NCI-H774 (cell line): ENCODE data around the gene OR2B6.

Experiments used
- DNase-seq: peaks from one replicate; lab custom pipeline; 2025; lab: John Stamatoyannopoulos, UW

Gene OR2B6

DNA sequence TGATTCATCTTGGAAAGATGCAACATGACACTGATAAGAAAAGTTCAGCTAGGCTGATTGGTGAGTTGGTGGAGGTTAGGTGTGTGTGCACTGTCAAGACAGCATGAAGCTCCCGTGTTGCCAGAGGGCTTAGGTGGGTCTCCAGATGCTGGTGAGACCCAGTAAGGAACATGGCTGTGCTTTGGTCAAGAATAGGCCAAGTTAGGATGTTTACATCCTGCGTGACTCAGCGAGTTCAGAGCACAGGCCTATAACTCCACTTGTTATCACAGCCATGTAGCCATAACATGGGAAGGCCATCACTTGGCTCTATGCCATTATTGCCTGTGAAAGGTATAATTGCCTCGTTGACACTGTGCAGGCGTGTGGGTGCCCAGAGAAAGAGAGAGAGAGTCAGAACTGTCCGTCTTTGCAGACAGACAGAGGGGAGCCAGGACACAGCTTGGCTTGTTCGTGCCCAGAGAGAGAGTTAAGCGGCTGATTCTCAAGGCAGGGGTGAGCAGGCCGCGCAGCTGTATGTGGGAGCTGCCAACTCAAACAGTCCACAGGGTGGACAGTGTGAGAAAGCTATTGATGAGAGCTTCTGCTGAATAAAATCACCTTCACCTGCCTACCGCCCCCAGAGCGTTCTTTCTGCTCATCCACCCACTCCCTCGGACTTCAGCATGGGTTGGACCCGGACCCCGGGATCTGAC lies 43.5 kb downstream of the OR2B6 start:
- no peak for DNase-seq

GRCh38 chr6:28001351-28001750 lies 44.3 kb downstream of the OR2B6 start:
- DNase-seq = no peak

- DNase-seq = no peak
Observed at GRCh38 chr6:28001751-28002150, 44.7 kb downstream of the OR2B6 start.

DNA sequence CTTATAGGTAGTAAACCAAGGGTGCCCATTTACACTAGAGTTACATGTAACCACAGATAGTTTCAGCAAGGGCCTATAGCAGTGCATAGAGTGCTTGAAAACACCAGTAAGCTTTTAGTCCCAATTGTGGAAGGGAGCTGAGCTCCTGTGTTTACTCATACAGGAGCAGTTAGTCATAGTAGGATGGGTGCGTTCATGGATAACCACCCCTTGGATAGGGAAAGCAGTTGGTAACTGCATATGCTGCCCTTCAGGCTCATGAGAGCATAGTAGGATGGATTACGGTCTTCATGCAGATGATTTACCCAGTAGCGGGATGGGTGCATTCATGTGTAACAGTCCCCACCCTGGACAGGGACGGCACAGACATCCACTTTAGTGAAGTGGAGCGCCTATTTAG lies 45.1 kb downstream of the OR2B6 start:
- no peak for DNase-seq

DNA sequence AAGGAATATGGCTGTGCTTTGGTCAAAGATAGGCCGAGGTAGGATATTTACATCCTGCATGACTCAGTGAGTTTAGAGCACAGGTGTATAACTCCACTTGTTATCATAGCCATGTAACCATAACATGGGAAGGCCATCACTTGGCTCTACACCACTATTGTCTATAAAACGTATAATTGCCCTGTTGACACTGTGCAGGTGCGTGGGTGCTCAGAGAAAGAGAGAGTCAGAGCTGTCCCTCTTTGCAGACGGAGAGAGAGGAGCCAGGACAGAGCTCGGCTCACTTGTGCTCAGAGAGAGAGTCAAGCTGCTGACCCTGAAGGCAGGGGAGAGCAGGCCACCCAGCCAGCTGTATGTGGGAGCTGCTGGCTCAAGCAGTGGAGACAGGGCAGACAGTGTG lies 46.0 kb downstream of the OR2B6 start:
- DNase-seq = peak; percentile 45

DNA sequence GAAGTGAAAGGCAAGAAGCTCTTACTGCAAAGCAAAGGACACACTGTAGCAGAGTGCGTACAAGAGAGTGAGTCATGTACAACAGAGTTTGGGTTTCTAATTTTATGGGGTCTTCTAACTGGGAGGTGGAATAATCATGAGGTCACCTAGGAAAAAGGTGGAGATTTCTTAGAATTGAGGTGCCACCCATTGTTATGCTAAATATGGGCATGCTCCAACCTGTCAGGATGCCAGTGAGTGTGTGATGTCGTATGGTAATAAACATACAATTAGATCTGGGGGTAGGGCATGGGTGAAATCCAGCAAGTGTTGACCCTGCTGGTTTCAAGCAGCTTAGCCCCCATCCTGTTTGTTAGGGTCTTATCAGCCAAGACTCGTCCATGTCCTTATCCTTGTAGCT lies 46.6 kb downstream of the OR2B6 start:
- DNase-seq = peak; percentile 11

DNA sequence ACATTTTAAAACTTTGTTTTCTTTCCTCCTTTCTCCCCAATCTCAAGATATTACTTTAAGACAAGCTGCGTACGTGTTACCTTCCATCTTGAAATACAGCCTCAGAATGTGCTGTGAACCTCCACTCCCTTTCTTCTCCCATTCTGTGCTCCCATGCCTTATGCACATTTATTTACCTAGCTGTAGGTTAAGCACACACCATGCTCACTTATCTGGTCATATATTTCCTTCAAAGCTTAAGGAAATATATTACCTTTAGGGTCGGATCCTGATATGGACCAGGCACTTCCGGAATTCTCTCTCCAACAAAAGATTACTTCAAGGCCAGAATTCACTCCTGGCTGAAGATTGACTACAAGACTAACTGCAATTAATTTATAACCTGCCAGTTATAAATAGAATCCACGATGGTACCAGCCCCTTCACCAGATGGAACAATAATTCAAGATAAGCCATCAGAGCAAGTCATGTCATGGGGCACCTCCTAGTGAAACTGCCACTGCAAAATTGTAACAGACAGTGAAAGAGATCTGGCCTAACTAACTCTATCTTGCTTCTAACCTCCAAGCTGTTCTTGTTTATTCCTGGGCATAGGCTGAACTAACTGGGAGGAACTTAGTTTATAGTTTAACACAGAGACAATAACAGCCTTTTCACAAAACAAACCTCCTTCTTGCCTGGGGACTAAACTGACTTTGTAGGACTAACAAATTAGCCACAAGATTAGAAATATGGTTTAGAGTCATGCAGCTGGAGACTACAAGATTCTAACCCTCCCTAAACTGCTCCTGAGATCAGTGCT lies 47.5 kb downstream of the OR2B6 start:
- no peak for DNase-seq

- DNase-seq = no peak
Observed at GRCh38 chr6:28005152-28005890, 48.3 kb downstream of the OR2B6 start.

DNA sequence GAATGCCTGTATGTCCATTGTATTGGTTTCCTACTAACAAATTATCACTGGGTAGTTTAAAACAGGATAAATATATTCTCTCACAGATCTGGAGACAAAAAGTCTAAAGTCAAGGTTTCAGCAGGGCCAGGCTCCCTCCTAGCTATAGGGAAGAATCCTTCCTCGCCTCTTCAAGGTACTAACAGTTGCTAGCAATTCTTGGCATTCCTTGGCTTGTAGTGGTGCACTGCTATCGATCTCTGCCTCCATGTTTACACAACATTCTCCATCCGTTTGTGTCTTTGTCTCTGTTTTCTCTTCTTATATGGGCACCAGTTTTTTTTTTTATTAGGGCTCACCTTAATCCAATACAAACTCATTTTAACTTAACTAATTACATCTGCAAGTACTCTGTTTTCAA lies 48.9 kb downstream of the OR2B6 start:
- no peak for DNase-seq
